Measurements from ENCODE around the gene KDM1A.
A peak's percentile ranks its signal among the peaks of the same experiment; 100 is the strongest.

KDM1A gene

DNA sequence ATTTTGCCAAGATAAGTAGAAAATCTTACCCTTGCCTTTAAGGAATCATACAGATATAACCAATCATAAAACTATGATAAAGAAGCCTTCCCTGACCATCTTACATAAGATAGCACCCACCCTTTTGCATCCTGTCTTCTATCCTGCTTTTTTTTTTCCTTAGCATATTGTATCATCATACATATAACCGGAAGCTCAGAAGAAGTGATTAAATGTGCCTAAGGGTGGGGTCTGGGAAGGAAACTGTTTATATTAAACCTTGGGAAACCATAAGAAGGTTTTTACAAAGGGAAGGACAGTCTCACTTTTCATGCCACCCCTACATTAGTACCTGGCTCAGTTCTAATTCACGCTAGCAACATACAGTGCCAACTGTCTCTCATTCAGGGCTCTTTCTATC lies 82.6 kb downstream of the KDM1A start:
- no peak overlapping the region for H3K4me3 ChIP-seq (ENCODE audit: low read length)
- TF ChIP-seq ZNF274 (IDR thresholded peaks at IDR 0.05; ENCODE audit: low read depth, low read length) = no peak

DNA sequence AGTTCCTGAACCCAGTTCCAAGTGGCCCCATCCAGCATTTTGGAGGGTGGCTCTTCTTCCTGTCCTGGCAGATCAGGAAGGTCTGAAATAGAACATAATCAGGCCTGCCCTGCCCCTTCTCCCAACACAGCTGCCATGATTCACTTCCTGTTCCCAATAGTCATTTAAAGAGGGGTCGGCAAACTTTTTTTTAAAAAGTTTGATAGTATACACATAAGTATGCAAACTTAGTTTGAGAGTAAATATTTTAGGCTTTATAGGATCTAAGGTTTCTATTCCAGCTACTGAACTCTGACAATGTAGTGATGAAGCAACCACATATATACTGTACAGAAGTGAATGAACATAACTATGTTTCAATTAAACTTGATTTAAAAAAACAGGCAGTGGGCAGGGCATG lies 83.0 kb downstream of the KDM1A start:
- H3K4me3 ChIP-seq (ENCODE audit: low read length) = no peak overlapping the region

DNA sequence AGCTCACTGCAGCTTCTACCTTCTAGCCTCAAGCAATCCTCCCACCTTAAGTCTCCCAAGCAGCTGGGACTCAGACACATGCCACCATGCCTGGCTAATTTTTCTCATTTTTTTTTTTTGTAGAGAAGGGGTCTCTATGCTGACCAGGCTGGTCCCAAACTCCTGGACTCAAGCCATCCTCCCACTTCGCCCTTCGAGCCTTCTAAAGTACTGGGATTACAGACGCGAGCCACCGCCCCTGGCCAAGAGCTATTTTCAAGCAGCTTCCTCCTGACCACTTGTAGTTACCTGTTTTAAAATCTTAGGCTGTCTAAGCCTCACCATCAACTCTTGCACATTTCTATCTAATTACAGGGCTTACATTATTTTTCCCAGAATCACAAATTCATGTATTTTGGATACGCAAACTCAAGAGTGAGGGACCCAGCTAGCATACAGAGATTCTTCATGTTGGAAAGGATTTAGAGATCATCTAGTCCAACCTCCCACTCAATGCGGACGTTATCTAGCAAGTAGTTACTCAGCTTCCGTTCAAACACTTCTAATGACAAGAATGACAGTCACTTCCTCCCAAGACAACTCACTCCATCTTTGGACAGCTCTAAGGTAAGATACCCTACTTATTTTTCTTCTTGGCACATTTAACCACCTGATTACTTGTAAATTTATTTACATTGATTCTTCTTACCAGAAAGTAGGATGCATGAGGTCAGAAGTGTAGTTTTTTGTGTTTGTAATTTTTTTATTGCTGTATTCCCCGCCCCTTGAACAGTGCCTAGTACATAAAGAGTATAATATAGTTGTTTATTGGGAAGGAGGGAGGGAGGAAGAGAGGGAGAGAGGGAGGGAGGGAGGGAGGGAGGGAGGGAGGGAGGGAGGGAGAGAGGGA lies 84.0 kb downstream of the KDM1A start:
- H3K4me3 ChIP-seq (ENCODE audit: low read length) = no peak overlapping the region
- no peak for TF ChIP-seq ZNF274 (IDR thresholded peaks at IDR 0.05; ENCODE audit: low read depth, low read length)

More for the DNA sequence above, 83.0 kb downstream of the KDM1A start:
- no peak for TF ChIP-seq ZNF274 (IDR thresholded peaks at IDR 0.05; ENCODE audit: low read depth, low read length)

DNA sequence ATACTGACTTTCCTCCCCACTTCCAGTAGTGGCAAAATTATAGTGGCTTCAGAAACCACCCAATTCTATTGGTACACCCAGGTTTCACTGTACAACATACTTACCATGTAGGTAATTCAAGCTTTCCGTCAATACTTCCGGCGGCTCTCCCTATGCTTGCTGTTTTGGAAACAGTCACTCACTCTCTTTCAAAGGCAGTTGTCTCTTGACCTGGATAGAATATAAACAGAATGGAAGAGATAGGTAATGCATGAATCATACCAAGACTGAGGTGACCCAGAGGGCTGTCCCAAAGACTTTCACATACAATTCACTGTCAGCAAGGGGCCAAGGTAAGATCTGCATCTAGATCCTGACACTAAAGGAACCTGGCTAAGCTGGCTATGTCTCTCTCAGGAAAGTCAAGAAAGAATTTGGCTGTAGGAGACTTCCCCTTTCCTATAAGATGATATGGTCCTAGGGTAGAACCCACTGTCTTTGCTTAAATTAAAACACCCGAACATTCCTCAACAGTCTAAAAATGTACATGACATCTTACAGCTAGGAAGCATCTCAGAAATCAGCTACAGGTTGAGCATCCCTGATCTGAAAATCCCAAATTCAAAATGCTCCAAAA lies 89.8 kb downstream of the KDM1A start:
- TF ChIP-seq ZNF274 (IDR thresholded peaks at IDR 0.05; ENCODE audit: low read depth, low read length) = no peak
- H3K4me3 ChIP-seq (ENCODE audit: low read length) = no peak overlapping the region

DNA sequence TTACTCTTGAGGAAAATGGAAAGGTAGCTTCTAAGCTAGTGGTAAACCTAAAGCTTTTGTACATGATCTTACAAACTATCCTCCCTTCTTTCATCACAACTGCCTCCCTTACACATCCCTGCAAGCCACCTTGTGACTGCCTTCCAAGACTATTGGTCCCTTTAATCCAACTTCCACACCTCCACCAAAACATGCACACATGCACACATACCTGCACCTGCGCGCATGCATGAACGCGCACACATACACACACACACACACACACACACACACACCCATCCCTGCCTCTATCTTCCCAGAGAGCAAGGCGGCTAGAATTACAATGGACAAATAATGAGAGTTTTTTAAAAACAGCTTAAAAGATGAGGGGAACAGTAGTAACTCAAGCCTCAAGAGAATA lies 91.1 kb downstream of the KDM1A start:
- no peak for TF ChIP-seq ZNF274 (IDR thresholded peaks at IDR 0.05; ENCODE audit: low read depth, low read length)
- H3K4me3 ChIP-seq (ENCODE audit: low read length) = no peak overlapping the region

DNA sequence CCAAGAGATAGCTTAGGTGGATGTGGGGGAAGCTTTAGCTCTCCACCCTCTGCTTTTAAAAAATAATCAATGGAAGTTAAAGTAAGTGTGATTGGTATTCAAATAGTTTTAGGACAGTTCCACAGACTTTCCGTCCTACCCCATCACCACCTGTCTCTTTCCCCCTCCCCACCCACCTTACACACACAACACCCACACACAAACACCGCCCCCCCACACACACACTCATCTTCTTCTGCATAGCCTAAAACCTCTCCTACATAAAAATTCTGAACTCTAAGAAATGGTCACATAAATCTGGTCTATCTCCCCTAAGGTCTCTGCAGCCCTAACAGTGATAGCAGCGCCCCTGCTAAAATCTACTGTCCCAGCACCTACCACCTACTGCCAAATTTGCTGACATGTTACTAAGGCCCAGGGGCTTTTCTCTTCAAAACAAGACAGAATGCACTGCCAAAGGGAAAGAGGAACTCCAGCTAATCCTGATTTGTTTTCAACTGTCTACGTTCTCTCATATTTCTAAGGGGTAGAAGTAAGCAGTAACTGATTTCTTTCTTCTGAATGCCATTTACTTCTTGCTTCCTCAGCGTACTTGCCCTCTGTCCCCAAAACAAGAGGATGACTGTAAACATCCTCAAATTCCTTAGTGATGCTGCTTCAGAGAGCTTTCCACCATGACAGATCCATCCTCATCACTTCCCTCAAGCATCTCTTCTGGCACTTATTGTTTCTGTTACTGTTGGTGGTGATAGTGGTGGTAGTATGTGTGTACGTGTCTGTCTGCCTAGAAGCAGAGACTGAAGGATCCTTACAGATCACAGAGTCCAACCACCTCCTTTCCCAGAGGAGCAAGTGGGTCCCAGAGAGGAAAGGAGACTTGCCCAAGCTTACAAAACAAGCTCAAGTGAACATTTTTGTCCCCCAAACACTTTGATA lies 92.6 kb downstream of the KDM1A start:
- no peak overlapping the region for H3K4me3 ChIP-seq (ENCODE audit: low read length)
- no peak for TF ChIP-seq ZNF274 (IDR thresholded peaks at IDR 0.05; ENCODE audit: low read depth, low read length)

DNA sequence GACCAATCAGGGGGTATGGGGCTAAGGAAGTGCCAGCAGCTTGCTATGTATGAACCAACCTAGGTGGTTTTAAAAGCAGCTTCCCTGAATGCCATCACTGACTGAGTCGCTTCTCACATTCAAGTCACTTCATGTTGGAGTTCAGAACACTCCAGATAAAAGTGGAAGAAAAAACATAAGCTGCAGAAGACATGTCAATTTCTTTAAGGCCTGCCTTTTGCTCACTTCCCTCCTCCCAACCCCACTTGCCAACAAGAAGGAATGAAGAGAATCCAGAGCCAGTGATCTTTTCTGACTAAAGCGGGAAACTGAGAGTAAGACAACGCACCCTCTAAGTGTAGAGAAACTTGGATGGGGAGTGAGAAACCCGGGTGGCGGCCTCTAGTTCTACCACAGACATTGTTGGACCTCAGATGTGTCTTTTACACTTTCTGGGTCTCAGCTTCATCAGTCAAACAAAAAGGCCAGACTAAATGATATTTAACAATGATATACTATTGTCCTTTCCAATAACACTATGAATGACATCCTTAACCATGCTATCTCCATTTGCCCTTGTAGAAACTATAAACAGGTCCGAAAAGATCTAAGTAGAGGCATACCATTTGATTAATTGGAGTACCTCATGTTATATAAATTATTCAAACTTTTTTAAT lies 95.3 kb downstream of the KDM1A start:
- TF ChIP-seq ZNF274 (IDR thresholded peaks at IDR 0.05; ENCODE audit: low read depth, low read length) = no peak
- peak overlapping the region; percentile 9; the same call in 1 of the 2 replicates for H3K4me3 ChIP-seq (ENCODE audit: low read length)

DNA sequence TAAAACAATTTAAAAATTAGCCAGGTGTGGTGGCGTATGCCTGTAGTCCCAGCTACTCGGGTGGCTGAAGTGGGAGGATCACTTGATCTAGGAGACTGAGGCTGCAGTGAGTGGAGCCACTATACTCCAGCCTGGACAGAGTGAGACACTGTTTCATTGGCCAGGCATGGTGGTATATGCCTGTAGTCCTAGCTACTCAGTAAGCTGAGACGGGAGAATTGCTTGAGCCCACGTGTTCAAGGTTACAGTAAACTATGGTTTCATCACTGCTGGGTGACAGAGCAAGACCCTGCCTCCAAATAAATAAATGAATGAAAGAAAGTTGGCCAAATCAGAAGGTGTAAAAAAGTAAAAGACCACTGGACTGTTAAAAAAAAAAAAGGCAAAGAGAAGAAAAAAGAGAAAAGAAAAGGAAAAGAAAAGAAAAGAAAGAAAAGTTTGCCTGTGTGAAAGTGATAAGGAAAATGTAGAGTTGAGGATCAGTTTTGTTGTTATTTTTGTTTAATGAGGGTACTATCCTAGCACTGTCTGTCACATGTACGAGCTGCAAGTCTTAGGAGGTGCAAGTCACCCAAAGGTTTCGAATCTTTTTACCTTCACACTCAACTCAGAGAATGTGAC lies 97.1 kb downstream of the KDM1A start:
- no peak overlapping the region for H3K4me3 ChIP-seq (ENCODE audit: low read length)
- no peak for TF ChIP-seq ZNF274 (IDR thresholded peaks at IDR 0.05; ENCODE audit: low read depth, low read length)

DNA sequence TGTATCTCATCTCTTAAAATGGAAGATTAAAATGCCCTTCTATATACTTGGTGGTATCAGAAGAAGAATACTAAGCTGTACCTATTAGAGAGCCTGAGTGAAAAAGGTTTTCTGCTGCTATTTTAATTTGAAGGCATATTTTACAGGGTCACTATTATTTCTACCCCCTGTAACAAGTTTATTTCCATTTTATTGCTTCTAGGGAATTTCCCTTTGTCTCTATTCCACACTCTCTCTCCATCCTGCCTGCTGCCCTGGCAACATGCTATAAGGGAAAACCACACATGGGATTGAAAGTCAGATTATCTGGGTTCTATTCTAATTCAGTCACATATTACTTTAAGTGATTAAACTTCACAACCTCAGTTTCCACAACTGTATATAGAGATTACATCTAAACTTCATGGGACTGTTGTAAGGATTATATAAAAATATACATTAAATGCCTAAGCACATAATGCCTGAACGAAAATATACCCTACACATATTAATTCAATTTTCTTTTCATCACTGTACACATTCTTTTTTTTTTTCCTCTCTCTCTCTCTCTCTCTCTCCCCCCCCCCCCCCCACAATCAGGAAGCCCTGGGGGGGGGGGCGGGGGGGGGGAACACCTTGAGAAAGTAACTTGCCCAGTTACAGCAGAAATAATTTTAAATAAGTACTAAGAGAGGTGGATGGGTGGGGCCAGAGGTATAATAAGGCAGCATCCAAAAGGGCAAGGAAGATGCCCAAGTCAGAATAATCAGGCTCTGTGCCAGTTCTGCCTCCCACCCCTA lies 97.8 kb downstream of the KDM1A start:
- no peak overlapping the region for H3K4me3 ChIP-seq (ENCODE audit: low read length)
- TF ChIP-seq ZNF274 (IDR thresholded peaks at IDR 0.05; ENCODE audit: low read depth, low read length) = no peak

DNA sequence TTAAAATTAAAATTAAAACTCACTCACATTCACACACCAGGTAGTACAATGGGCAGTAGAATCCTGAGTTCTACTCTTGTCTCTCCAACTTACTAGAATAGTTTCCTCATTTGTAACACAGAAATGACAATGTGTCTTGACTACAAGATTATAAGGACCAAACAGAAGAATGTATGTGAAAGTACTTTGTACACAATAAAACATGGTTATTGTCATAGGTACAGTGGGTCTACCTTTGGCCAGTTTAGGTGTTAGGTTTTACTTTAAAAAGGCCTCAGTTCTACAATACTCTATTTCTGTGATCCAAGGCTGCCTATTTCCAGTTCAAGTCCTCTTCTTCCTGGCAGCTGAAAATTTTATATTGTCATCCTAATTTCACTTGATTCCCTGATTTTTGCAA lies 99.1 kb downstream of the KDM1A start:
- no peak for TF ChIP-seq ZNF274 (IDR thresholded peaks at IDR 0.05; ENCODE audit: low read depth, low read length)
- no peak overlapping the region for H3K4me3 ChIP-seq (ENCODE audit: low read length)

DNA sequence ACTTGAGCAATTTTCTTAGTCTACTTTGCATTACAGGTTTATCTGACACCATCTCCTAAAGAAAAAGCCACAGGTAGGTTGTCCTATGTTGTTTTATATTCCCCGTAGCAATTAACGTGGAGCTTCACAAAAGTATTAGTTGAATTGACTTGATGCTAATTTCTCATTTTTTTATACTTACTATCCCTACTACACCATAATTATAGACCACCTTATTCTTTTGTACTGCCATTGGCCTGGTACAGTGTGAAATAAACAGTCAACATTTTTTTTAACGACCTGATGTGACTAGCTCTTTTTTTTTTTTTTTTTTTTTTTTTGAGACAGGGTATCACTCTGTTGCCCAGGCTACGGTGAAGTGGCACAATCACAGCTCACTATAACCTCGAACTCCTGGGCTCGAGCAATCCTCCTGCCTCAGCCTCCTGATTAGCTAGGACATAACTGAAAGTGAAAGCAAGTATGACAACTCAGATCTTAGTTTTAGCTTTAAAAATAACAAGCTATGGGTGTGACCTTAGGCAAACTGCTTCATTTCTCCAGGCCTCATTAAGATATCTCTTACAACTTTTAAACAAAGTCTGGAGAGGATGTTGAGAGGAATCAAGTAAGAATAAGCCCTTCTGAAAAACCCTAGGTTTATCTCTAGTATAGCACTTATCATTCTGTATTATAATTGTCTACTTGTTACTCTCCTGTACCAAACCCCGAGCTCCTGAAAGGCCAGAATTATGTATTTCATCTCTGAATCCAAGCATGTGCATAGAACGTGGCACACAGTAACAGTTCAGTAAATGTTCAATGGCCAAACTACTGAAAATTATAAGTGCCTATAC lies 99.9 kb downstream of the KDM1A start:
- no peak for TF ChIP-seq ZNF274 (IDR thresholded peaks at IDR 0.05; ENCODE audit: low read depth, low read length)
- H3K4me3 ChIP-seq (ENCODE audit: low read length) = no peak overlapping the region

DNA sequence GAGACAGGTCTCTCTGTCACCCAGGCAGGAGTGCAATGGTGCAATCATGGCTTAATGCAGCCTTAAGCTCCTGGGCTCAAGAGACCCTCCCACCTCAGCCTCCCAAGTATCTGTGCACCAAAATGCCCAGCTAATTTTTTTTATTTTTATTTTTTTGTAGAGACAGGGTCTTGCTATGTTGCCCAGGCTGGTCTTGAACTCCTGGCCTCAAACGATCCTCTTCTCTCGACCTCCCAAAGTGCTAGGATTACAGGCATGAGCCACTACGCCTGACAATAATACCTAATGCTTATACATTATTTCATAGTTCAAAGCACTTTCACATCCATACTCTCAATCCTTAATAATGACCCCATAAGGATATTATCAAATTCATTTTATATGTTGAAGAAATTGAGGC lies 101.1 kb downstream of the KDM1A start:
- H3K4me3 ChIP-seq (ENCODE audit: low read length) = no peak overlapping the region
- TF ChIP-seq ZNF274 (IDR thresholded peaks at IDR 0.05; ENCODE audit: low read depth, low read length) = no peak
